Liver (tissue), 9 donors: ENCODE results near the gene CCDC50. TPM values are rescaled to one million over a fixed set of nuclear protein-coding genes. Genes with fewer than 3 reads are reported as not detected.

Experiments used
- DNase-seq: peaks from one replicate; pipeline ENCODE4 v3.0.0-alpha.2; 2017; ENCODE audit warnings: low spot score
- H3K27ac ChIP-seq, 2 donors: one replicate each; pipeline ENCODE4 v1.7.0; 2013; ENCODE audit warnings: inconsistent platforms in 2 of 2, low read length in 2 of 2, control low read depth in 1 of 2, low read depth in 1 of 2, mild to moderate bottlenecking in 1 of 2
- H3K27me3 ChIP-seq, 4 donors: one replicate each; pipeline versions ENCODE4 v1.6.1 to v1.7.0; 2013; ENCODE audit warnings: low read length in 3 of 4, inconsistent platforms in 1 of 4, mild to moderate bottlenecking in 1 of 4, moderate library complexity in 1 of 4; ENCODE audit not compliant: control insufficient read depth in 4 of 4, insufficient read depth in 4 of 4
- H3K36me3 ChIP-seq, 4 donors: one replicate each; pipeline versions ENCODE4 v1.6.1 to v1.7.0; 2013; ENCODE audit warnings: low read length in 3 of 4, mild to moderate bottlenecking in 3 of 4, low read depth in 1 of 4, moderate library complexity in 1 of 4; ENCODE audit not compliant: control insufficient read depth in 4 of 4, insufficient read depth in 3 of 4
- H3K4me1 ChIP-seq, 4 donors: one replicate each; pipeline versions ENCODE4 v1.6.1 to v1.7.0; 2013; ENCODE audit warnings: low read length in 3 of 4, mild to moderate bottlenecking in 3 of 4, moderate library complexity in 1 of 4; ENCODE audit not compliant: control insufficient read depth in 4 of 4, insufficient read depth in 4 of 4
- H3K4me3 ChIP-seq, 3 donors: one replicate each; pipeline versions ENCODE4 v1.6.1 to v1.7.0; 2013; ENCODE audit warnings: low read length in 3 of 3, control low read depth in 1 of 3, low read depth in 1 of 3, mild to moderate bottlenecking in 1 of 3
- H3K9ac ChIP-seq, 2 donors: one replicate each; pipeline ENCODE4 v1.7.0; 2013; ENCODE audit warnings: low read length in 2 of 2, mild to moderate bottlenecking in 2 of 2, moderate library complexity in 2 of 2, control low read depth in 1 of 2, low read depth in 1 of 2
- H3K9me3 ChIP-seq, 4 donors: one replicate each; pipeline versions ENCODE4 v1.6.1 to v1.7.0; 2013; ENCODE audit warnings: low read length in 3 of 4; ENCODE audit not compliant: control insufficient read depth in 4 of 4
- ATF3 ChIP-seq: IDR thresholded peaks from 2 replicates; pipeline ENCODE4 v1.6.1; 2016; ENCODE audit warnings: antibody characterized with exemption
- CTCF ChIP-seq: fragments of 150-350 bp; IDR thresholded peaks from 2 replicates; pipeline ENCODE4 v1.5.1; 2017; ENCODE audit warnings: improper control_type of control experiment, low read depth, low read length; ENCODE audit not compliant: missing input control
- EGR1 ChIP-seq, 2 donors: IDR thresholded peaks; 2 replicates each; pipeline ENCODE4 v1.6.1; 2016 to 2018; ENCODE audit warnings: antibody characterized with exemption in 2 of 2, low read depth in 2 of 2
- FOXA1 ChIP-seq: IDR thresholded peaks from 2 replicates; pipeline ENCODE4 v1.6.1; 2016; ENCODE audit warnings: antibody characterized with exemption
- FOXA2 ChIP-seq: IDR thresholded peaks from 2 replicates; pipeline ENCODE4 v1.6.1; 2016; ENCODE audit warnings: antibody characterized with exemption
- GABPA ChIP-seq, 2 donors: IDR thresholded peaks in 1 of 2; conservative IDR thresholded peaks in 1 of 2; 2 replicates each; pipeline ENCODE4 v1.6.1; 2016; ENCODE audit warnings: antibody characterized with exemption in 2 of 2, mild to moderate bottlenecking in 1 of 2, moderate library complexity in 1 of 2
- HNF4A ChIP-seq, 2 donors: conservative IDR thresholded peaks; 2 replicates each; pipeline ENCODE4 v1.6.1; 2016; ENCODE audit warnings: antibody characterized with exemption in 2 of 2, mild to moderate bottlenecking in 2 of 2
- JUND ChIP-seq, 2 donors: IDR thresholded peaks; 2 replicates each; pipeline ENCODE4 v1.6.1; 2016; ENCODE audit warnings: antibody characterized with exemption in 2 of 2
- SP1 ChIP-seq: IDR thresholded peaks from 2 replicates; pipeline ENCODE4 v1.6.1; 2018; ENCODE audit warnings: antibody characterized with exemption, mild to moderate bottlenecking
- TAF1 ChIP-seq: conservative IDR thresholded peaks from 2 replicates; pipeline ENCODE4 v1.6.1; 2016; ENCODE audit warnings: antibody characterized with exemption, mild to moderate bottlenecking
- WGBS: extraction: QIAGEN DNeasy Blood & Tissue Kit; methylation state at CpG from one replicate; pipeline ENCODE4 v1.1.7; 2013; 5-methylcytosine and 5-hydroxymethylcytosine counted together
- polyA plus RNA-seq, 2 donors: library from polyadenylated mRNA; stranded (reverse) in 1 of 2; unstranded in 1 of 2; fragments of 200-250 nt in 1 of 2; fragments of >200 nt in 1 of 2; fragmentation: Nextera tagmentation in 1 of 2; extraction: Ambion mirVana in 1 of 2; gene quantifications; one replicate each; pipeline versions ENCODE4 v1.2.1 to v1.2.3, GENCODE V29; 2013 to 2015
- total RNA-seq, 2 donors: library from RNA; depleted of rRNA; stranded (reverse); fragments of >200 nt; gene quantifications; one replicate each; pipeline ENCODE4 v1.2.3, GENCODE V29; 2014
- TF ChIP-seq, protein P1 (sequence below): IDR thresholded peaks from 2 replicates; pipeline ENCODE4 v1.6.1; 2016; ENCODE audit warnings: antibody characterized with exemption
- TF ChIP-seq, protein P2 (sequence below): IDR thresholded peaks from 2 replicates; pipeline ENCODE4 v1.6.1; 2016; ENCODE audit warnings: antibody characterized with exemption, mild to moderate bottlenecking
- TF ChIP-seq, protein P3 (sequence below): IDR thresholded peaks from 2 replicates; pipeline ENCODE4 v1.6.1; 2016; ENCODE audit warnings: antibody characterized with exemption
- donor health status: healthy.
- donor health status: healthy.
- donor health status: healthy.
- donor health status: healthy.
- donor health status: healthy.

The CCDC50 gene
- total and polyA plus RNA-seq, 4 donors, result 15.4 to 69.0 (median 33.6) TPM

DNA sequence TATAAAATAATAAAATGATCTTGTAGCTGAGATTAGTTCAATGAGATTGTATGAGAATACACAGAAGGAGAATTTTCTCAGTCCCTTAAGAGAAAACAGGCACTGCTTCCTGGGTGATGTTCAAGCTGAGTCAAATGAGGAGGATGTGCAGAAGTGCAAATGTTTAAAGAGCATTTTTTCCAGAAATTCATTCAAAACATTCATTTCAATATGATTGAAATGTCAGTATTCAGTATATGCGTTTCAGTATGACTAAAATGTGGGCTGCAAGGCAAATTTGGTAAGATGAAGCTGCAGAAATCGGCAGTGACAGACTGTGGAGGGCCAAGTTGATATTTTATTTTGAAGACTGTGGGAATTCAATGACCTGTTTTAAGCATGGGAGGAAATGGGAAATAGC lies 112.5 kb downstream of the CCDC50 start:
- WGBS, result 62% methylated on average over 2 of the region's 2 CpGs
- H3K27me3 ChIP-seq, result no peaks in the 10 kb centered on the region
- H3K4me1 ChIP-seq, result no peaks in the 10 kb centered on the region
- no peaks in the 10 kb centered on the region for H3K36me3 ChIP-seq
- H3K9me3 ChIP-seq, result no peaks in the 10 kb centered on the region
- no peak overlapping the region for H3K9ac ChIP-seq
- H3K4me3 ChIP-seq, result no peak overlapping the region
- DNase-seq, result no peak
- TF ChIP-seq CTCF (no peak), ATF3 (no peak)
- TF ChIP-seq, protein P1, sequence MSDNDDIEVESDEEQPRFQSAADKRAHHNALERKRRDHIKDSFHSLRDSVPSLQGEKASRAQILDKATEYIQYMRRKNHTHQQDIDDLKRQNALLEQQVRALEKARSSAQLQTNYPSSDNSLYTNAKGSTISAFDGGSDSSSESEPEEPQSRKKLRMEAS, result no peak
- TF ChIP-seq, protein P2, sequence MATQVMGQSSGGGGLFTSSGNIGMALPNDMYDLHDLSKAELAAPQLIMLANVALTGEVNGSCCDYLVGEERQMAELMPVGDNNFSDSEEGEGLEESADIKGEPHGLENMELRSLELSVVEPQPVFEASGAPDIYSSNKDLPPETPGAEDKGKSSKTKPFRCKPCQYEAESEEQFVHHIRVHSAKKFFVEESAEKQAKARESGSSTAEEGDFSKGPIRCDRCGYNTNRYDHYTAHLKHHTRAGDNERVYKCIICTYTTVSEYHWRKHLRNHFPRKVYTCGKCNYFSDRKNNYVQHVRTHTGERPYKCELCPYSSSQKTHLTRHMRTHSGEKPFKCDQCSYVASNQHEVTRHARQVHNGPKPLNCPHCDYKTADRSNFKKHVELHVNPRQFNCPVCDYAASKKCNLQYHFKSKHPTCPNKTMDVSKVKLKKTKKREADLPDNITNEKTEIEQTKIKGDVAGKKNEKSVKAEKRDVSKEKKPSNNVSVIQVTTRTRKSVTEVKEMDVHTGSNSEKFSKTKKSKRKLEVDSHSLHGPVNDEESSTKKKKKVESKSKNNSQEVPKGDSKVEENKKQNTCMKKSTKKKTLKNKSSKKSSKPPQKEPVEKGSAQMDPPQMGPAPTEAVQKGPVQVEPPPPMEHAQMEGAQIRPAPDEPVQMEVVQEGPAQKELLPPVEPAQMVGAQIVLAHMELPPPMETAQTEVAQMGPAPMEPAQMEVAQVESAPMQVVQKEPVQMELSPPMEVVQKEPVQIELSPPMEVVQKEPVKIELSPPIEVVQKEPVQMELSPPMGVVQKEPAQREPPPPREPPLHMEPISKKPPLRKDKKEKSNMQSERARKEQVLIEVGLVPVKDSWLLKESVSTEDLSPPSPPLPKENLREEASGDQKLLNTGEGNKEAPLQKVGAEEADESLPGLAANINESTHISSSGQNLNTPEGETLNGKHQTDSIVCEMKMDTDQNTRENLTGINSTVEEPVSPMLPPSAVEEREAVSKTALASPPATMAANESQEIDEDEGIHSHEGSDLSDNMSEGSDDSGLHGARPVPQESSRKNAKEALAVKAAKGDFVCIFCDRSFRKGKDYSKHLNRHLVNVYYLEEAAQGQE, result no peak
- no peak overlapping the region for H3K27ac ChIP-seq

GRCh38 chr3:191444569-191444968 lies 115.4 kb downstream of the CCDC50 start:
- H3K4me1 ChIP-seq, result no peaks in the 10 kb centered on the region
- no peak for DNase-seq
- TF ChIP-seq JUND (IDR thresholded peaks at IDR 0.05) (no peak), FOXA2 (no peak), SP1 (no peak), GABPA (IDR thresholded peaks at IDR 0.05 in 1 of 2, conservative IDR thresholded peaks at IDR 0.05 in 1 of 2) (no peak), TAF1 (no peak), FOXA1 (no peak), EGR1 (IDR thresholded peaks at IDR 0.05; ENCODE audit: low read depth in 2 of 2) (no peak), ATF3 (no peak), HNF4A (conservative IDR thresholded peaks at IDR 0.05) (no peak)
- TF ChIP-seq, protein P2, result no peak
- TF ChIP-seq, protein P3, sequence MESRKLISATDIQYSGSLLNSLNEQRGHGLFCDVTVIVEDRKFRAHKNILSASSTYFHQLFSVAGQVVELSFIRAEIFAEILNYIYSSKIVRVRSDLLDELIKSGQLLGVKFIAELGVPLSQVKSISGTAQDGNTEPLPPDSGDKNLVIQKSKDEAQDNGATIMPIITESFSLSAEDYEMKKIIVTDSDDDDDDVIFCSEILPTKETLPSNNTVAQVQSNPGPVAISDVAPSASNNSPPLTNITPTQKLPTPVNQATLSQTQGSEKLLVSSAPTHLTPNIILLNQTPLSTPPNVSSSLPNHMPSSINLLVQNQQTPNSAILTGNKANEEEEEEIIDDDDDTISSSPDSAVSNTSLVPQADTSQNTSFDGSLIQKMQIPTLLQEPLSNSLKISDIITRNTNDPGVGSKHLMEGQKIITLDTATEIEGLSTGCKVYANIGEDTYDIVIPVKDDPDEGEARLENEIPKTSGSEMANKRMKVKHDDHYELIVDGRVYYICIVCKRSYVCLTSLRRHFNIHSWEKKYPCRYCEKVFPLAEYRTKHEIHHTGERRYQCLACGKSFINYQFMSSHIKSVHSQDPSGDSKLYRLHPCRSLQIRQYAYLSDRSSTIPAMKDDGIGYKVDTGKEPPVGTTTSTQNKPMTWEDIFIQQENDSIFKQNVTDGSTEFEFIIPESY, result no peak
- H3K36me3 ChIP-seq, result no peaks in the 10 kb centered on the region
- H3K9me3 ChIP-seq, result no peaks in the 10 kb centered on the region
- H3K27me3 ChIP-seq, result no peaks in the 10 kb centered on the region
- no peak overlapping the region for H3K9ac ChIP-seq
- WGBS, result 95% methylated on average over 3 of the region's 3 CpGs
- no peak overlapping the region for H3K4me3 ChIP-seq
- no peak overlapping the region for H3K27ac ChIP-seq
